Measurements from ENCODE around the gene ANKRD26.
A peak's percentile ranks its signal among the peaks of the same experiment; 100 is the strongest.

The ANKRD26 gene

DNA sequence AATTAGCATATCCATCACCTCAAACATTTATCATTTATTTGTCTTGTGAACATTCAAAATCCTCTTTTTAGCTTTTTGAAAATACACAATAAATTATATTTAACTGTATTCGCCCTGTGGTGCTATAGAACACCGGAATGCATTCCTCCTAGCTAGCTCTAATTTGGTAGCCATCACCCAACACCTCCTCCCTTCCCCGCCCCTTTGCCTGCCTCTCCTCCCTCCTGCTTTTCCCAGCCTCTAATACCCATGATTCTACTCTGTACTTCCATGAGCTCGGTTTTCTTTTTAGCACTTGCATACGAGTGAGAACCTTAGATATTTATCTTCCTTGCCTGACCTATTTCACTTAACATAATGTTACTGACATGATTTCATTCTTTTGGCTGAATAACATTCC is 80.1 kb downstream of the ANKRD26 start:
- H3K4me3 ChIP-seq (ENCODE audit: low read depth, low read length) = no peak overlapping the region
- TF ChIP-seq, protein P1, sequence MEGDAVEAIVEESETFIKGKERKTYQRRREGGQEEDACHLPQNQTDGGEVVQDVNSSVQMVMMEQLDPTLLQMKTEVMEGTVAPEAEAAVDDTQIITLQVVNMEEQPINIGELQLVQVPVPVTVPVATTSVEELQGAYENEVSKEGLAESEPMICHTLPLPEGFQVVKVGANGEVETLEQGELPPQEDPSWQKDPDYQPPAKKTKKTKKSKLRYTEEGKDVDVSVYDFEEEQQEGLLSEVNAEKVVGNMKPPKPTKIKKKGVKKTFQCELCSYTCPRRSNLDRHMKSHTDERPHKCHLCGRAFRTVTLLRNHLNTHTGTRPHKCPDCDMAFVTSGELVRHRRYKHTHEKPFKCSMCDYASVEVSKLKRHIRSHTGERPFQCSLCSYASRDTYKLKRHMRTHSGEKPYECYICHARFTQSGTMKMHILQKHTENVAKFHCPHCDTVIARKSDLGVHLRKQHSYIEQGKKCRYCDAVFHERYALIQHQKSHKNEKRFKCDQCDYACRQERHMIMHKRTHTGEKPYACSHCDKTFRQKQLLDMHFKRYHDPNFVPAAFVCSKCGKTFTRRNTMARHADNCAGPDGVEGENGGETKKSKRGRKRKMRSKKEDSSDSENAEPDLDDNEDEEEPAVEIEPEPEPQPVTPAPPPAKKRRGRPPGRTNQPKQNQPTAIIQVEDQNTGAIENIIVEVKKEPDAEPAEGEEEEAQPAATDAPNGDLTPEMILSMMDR (conservative IDR thresholded peaks at IDR 0.05; ENCODE audit: low read depth, low read length) = no peak
- DNase-seq (ENCODE audit: low read depth) = no peak

DNA sequence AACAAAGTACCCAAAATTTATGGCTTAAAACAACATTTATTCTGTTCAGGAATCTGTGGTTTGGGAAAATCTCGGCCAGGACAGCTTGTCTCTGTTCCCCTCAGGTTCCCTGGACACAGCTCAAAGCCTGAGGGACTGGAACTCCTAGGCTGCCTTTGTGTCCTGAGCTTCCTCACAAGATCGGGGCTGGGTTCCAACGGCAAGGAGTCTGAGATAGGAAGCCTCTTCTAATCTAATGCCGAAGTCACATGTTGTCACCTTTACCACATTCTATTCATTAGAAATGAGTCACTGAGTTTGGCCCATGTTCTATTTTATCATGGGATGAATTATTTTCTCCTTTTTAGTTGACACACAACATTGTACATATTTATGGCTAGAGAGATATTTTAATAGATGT is 80.5 kb downstream of the ANKRD26 start:
- no peak overlapping the region for H3K4me3 ChIP-seq (ENCODE audit: low read depth, low read length)
- peak; percentile 9 for DNase-seq (ENCODE audit: low read depth)
- TF ChIP-seq, protein P1 (conservative IDR thresholded peaks at IDR 0.05; ENCODE audit: low read depth, low read length) = no peak

DNA sequence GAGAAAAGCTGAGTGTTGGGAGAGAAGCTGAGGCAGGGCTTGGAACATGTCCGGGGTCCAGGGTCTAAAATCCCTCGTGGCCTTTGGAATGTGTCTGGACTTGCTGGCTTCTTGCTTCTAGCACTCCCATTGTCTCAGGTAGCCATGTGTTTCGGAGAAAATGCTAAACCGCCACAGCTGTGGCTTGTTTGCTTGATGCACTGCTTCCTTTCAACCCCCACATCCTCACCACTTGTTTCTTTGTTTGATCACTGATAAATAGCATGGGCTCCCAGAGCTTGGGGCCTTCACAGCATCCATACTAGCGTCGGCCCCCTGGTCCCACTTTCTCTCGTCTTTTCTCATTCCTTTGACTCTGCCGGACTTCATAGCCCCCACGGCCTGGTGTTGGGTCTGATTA is 102.7 kb downstream of the ANKRD26 start:
- TF ChIP-seq, protein P1 (conservative IDR thresholded peaks at IDR 0.05; ENCODE audit: low read depth, low read length) = no peak
- no peak for DNase-seq (ENCODE audit: low read depth)
- no peak overlapping the region for H3K4me3 ChIP-seq (ENCODE audit: low read depth, low read length)

DNA sequence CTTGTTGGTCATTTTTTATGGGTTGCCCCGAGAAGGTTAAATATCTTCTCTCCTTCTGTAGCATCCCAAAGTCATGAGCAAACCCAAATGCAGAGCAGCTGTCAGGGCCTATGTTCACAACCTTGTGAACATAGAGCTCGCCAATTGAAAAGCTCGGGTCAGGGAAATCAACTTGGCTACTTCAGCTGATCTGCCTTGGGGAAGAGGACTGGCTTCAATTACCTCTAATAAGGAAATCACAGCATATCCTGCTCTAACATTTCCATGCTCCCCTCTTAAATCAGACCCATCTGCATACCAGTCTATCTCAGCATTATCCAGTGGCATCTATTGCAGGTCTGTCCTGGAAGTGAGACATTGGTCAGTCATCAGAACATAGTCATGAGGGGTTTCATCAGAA is 105.6 kb downstream of the ANKRD26 start:
- no peak for DNase-seq (ENCODE audit: low read depth)
- TF ChIP-seq, protein P1 (conservative IDR thresholded peaks at IDR 0.05; ENCODE audit: low read depth, low read length) = no peak
- H3K4me3 ChIP-seq (ENCODE audit: low read depth, low read length) = no peak overlapping the region

DNA sequence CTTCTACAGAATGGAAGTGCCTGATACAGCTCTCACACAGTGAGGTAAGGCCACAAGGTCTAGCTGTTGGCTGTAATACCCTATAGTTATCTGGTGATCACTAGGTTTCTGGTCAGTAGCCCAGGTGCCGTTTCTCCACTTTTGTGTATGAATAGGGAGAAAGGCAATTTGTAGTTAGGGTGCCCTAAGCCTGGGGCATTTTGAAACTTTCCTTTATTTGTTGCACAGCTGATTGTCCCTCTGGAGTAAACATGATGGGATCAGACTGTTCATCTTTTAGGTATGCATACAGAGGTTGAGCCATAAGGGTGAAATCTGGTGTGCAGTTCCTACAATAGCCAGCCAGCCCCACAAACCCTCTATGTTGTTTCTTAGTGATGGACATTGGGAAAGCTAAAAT is 112.4 kb downstream of the ANKRD26 start:
- TF ChIP-seq, protein P1 (conservative IDR thresholded peaks at IDR 0.05; ENCODE audit: low read depth, low read length) = no peak
- peak; percentile 1 for DNase-seq (ENCODE audit: low read depth)
- no peak overlapping the region for H3K4me3 ChIP-seq (ENCODE audit: low read depth, low read length)

DNA sequence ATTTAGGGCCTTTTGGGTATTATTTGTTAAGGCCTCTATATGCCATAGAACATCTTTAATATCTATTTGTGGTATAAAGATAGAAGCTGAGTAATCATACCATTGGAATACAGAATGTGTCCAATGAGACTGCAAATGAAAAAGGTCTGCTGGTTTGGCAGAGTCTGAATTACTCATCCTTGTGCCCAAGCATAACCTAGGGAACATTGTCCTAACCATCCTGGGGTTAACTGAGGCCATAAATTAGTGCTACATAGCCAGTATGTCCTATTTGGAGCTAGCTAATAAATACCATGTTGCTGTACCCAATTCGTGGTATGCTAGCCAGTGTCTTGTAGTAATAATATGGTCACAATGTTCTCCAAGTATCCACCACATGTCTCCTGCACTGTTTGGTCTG is 117.1 kb downstream of the ANKRD26 start:
- no peak for DNase-seq (ENCODE audit: low read depth)
- H3K4me3 ChIP-seq (ENCODE audit: low read depth, low read length) = no peak overlapping the region
- TF ChIP-seq, protein P1 (conservative IDR thresholded peaks at IDR 0.05; ENCODE audit: low read depth, low read length) = no peak

DNA sequence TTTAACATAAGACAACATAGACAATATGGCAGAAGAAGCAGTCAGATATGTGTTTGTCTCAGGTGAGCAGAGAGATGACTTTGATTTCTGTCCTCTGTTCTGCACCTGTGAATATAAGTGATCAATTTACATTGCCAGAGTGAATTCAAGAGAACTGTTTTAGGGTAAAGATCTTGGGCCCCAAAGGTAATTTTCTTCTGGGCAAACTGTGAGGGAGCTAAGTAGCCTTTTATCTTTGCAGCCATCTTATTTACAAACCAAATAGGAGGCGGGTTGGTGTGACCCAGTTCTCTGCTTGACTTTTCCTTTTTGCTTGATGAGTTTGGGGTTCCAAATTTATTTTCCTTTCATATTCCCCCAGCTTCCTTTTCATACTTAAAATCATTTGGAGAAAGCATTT is 118.2 kb downstream of the ANKRD26 start:
- no peak for DNase-seq (ENCODE audit: low read depth)
- TF ChIP-seq, protein P1 (conservative IDR thresholded peaks at IDR 0.05; ENCODE audit: low read depth, low read length) = no peak
- no peak overlapping the region for H3K4me3 ChIP-seq (ENCODE audit: low read depth, low read length)
